ENCODE measurements around the gene FUT8. TPM values are rescaled to one million over a fixed set of nuclear protein-coding genes. Genes with fewer than 3 reads are reported as not detected.

The FUT8 gene
- total RNA-seq, 1 experiment from 2014 or later, result 42.3 TPM

DNA sequence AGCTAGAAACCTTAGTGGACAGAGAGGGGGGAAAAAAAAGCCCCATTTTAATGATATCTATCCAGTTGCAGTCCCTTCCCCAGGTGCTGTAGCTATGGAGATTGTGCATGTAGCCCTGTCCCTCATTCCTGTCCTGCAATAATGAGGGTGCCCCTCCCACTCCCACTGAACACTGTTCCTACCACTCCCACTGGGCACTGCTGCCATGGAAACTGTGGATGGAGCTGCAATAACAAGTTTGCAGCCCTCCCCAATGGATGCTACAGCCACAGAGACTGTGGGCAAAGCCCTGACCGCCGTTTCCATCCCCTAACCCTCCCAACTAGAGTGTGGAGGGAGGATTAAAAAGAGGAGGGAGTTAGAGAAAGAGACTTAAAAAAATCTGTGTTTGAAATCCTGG, 238.3 kb downstream of the FUT8 start:
- ATAC-seq, result no peak
- Histone ChIP-seq H3K9me3 (ENCODE audit: control insufficient read depth in 1 of 2, insufficient read depth in 1 of 2, low read depth in 1 of 2, low read length in 2 of 2) (no peaks in the 10 kb centered on the region), H3K9ac (ENCODE audit: low read length) (no peak overlapping the region), H3K79me2 (ENCODE audit: insufficient read depth, low read length) (no peaks in the 10 kb centered on the region), H3K27me3 (ENCODE audit: insufficient read depth, low read length) (no peaks in the 10 kb centered on the region), H3K4me3 (replicated peaks in 1 of 2; ENCODE audit: low read depth in 1 of 2, low read length in 2 of 2) (no peak overlapping the region), H4K20me1 (ENCODE audit: insufficient read depth) (no peaks in the 10 kb centered on the region), H3K4me1 (ENCODE audit: control insufficient read depth in 1 of 2, insufficient read depth in 2 of 2, low read length in 2 of 2) (no peaks in the 10 kb centered on the region), H3K36me3 (ENCODE audit: control insufficient read depth in 1 of 2, insufficient read depth in 2 of 2, low read length in 2 of 2) (no peaks in the 10 kb centered on the region), H2AFZ (ENCODE audit: low read depth, low read length, poor library complexity, severe bottlenecking) (no peak overlapping the region), H3K4me2 (ENCODE audit: low read length) (no peak overlapping the region), H3K9me2 (ENCODE audit: insufficient read depth) (no peaks in the 10 kb centered on the region), H3K27ac (ENCODE audit: low read depth, low read length) (no peak overlapping the region)
- ChIA-PET CTCF (no interaction called here), POLR2A (no interaction called here), RAD21 (ENCODE audit: low non-redundant PET in 1 of 2, low total read pairs in 2 of 2, uncharacterized antibody in 2 of 2, unreplicated experiment in 2 of 2) (no interaction called here)
- intact Hi-C loops (cut with micrococcal nuclease), result no loop called here
- no peak for DNase-seq (ENCODE audit: low read depth, low spot score)
- TF ChIP-seq, protein P1, sequence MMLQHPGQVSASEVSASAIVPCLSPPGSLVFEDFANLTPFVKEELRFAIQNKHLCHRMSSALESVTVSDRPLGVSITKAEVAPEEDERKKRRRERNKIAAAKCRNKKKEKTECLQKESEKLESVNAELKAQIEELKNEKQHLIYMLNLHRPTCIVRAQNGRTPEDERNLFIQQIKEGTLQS (IDR thresholded peaks at IDR 0.05), result no peak
- TF ChIP-seq ZBTB33 (IDR thresholded peaks at IDR 0.05; ENCODE audit: extremely low read depth, insufficient replicate concordance, low read length) (no peak), SIN3A (IDR thresholded peaks at IDR 0.05; ENCODE audit: low read depth) (no peak), ZFX (IDR thresholded peaks at IDR 0.05) (no peak)
- TF ChIP-seq, protein P2, sequence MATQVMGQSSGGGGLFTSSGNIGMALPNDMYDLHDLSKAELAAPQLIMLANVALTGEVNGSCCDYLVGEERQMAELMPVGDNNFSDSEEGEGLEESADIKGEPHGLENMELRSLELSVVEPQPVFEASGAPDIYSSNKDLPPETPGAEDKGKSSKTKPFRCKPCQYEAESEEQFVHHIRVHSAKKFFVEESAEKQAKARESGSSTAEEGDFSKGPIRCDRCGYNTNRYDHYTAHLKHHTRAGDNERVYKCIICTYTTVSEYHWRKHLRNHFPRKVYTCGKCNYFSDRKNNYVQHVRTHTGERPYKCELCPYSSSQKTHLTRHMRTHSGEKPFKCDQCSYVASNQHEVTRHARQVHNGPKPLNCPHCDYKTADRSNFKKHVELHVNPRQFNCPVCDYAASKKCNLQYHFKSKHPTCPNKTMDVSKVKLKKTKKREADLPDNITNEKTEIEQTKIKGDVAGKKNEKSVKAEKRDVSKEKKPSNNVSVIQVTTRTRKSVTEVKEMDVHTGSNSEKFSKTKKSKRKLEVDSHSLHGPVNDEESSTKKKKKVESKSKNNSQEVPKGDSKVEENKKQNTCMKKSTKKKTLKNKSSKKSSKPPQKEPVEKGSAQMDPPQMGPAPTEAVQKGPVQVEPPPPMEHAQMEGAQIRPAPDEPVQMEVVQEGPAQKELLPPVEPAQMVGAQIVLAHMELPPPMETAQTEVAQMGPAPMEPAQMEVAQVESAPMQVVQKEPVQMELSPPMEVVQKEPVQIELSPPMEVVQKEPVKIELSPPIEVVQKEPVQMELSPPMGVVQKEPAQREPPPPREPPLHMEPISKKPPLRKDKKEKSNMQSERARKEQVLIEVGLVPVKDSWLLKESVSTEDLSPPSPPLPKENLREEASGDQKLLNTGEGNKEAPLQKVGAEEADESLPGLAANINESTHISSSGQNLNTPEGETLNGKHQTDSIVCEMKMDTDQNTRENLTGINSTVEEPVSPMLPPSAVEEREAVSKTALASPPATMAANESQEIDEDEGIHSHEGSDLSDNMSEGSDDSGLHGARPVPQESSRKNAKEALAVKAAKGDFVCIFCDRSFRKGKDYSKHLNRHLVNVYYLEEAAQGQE (IDR thresholded peaks at IDR 0.05; ENCODE audit: low read depth), result no peak
- no TSS peak for BruUV-seq (replicated peaks)

Data from HCT116 (cell line).